Measurements from ENCODE around the gene NAALADL2.
"Not testable (repeated sequence)": the region's sequence is repeated elsewhere in the genome, so short reads cannot be mapped to it uniquely, and the experiment has no call there.

The NAALADL2 gene

GRCh38 chr3:175518459-175518858 is 659.3 kb downstream of the NAALADL2 start:
- no peaks in the 10 kb centered on the region for H3K79me1 ChIP-seq (ENCODE audit: low read length)
- H3K4me3 ChIP-seq (ENCODE audit: low read length), result no peak overlapping the region
- H3K56ac ChIP-seq (ENCODE audit: low read length), result no peak overlapping the region
- H4K8ac ChIP-seq (ENCODE audit: low read depth, low read length), result no peak overlapping the region
- H3K4me2 ChIP-seq (ENCODE audit: low read length), result no peak overlapping the region
- H2AK5ac ChIP-seq (ENCODE audit: low read length), result no peak overlapping the region
- no peak overlapping the region for H3K18ac ChIP-seq (ENCODE audit: low read length)
- no peak overlapping the region for H2BK15ac ChIP-seq (replicated peaks; ENCODE audit: low read depth)
- DNase-seq, result no peak
- no peaks in the 10 kb centered on the region for H3K27me3 ChIP-seq (ENCODE audit: insufficient read depth, low read length, poor library complexity)
- no peak overlapping the region for H3K27ac ChIP-seq (ENCODE audit: low read depth, low read length)
- H3K4me1 ChIP-seq (ENCODE audit: control insufficient read depth, low read depth, low read length), result no peaks in the 10 kb centered on the region
- H3K4ac ChIP-seq (ENCODE audit: low read depth, low read length), result no peak overlapping the region
- no peaks in the 10 kb centered on the region for H3K79me2 ChIP-seq (ENCODE audit: control insufficient read depth, insufficient read depth, low read length)
- H2BK5ac ChIP-seq (ENCODE audit: low read length), result no peak overlapping the region
- H4K5ac ChIP-seq (ENCODE audit: low read length), result no peak overlapping the region
- no peak overlapping the region for H2BK120ac ChIP-seq (ENCODE audit: low read depth, low read length)
- H3K36me3 ChIP-seq (ENCODE audit: control insufficient read depth, insufficient read depth, low read length), result no peaks in the 10 kb centered on the region
- whole genome bisulfite sequencing (ENCODE audit: extremely low coverage, insufficient coverage, low lambda C conversion rate), result no CpG with 5 or more reads among the region's 3 CpGs
- H3K23ac ChIP-seq (ENCODE audit: low read length), result no peak overlapping the region
- no peak overlapping the region for H3K9ac ChIP-seq (ENCODE audit: low read length)

- no peaks in the 10 kb centered on the region for H3K36me3 ChIP-seq (ENCODE audit: control insufficient read depth, insufficient read depth, low read length)
- H3K4ac ChIP-seq (ENCODE audit: low read depth, low read length), result no peak overlapping the region
- no peak overlapping the region for H3K4me3 ChIP-seq (ENCODE audit: low read length)
- no peak overlapping the region for H2BK15ac ChIP-seq (replicated peaks; ENCODE audit: low read depth)
- no peak overlapping the region for H4K8ac ChIP-seq (ENCODE audit: low read depth, low read length)
- H3K27me3 ChIP-seq (ENCODE audit: insufficient read depth, low read length, poor library complexity), result no peaks in the 10 kb centered on the region
- no peak overlapping the region for H3K23ac ChIP-seq (ENCODE audit: low read length)
- no peak overlapping the region for H3K27ac ChIP-seq (ENCODE audit: low read depth, low read length)
- no peak overlapping the region for H3K4me2 ChIP-seq (ENCODE audit: low read length)
- no peaks in the 10 kb centered on the region for H3K4me1 ChIP-seq (ENCODE audit: control insufficient read depth, low read depth, low read length)
- H3K79me1 ChIP-seq (ENCODE audit: low read length), result no peaks in the 10 kb centered on the region
- H2BK120ac ChIP-seq (ENCODE audit: low read depth, low read length), result no peak overlapping the region
- no CpG with 5 or more reads among the region's 3 CpGs for WGBS (ENCODE audit: extremely low coverage, insufficient coverage, low lambda C conversion rate)
- no peak overlapping the region for H2BK5ac ChIP-seq (ENCODE audit: low read length)
- no peak for DNase-seq
- no peaks in the 10 kb centered on the region for H3K79me2 ChIP-seq (ENCODE audit: control insufficient read depth, insufficient read depth, low read length)
- no peak overlapping the region for H4K5ac ChIP-seq (ENCODE audit: low read length)
- H2AK5ac ChIP-seq (ENCODE audit: low read length), result no peak overlapping the region
- no peak overlapping the region for H3K56ac ChIP-seq (ENCODE audit: low read length)
- H3K9ac ChIP-seq (ENCODE audit: low read length), result no peak overlapping the region
- no peak overlapping the region for H3K18ac ChIP-seq (ENCODE audit: low read length)
These were observed 662.3 kb downstream of the NAALADL2 start for GRCh38 chr3:175521406-175521805.

GRCh38 chr3:175526191-175526590 is 667.1 kb downstream of the NAALADL2 start:
- no peak overlapping the region for H4K8ac ChIP-seq (ENCODE audit: low read depth, low read length)
- H3K23ac ChIP-seq (ENCODE audit: low read length), result no peak overlapping the region
- no peak overlapping the region for H2AK5ac ChIP-seq (ENCODE audit: low read length)
- no peaks in the 10 kb centered on the region for H3K27me3 ChIP-seq (ENCODE audit: insufficient read depth, low read length, poor library complexity)
- H3K4me3 ChIP-seq (ENCODE audit: low read length), result no peak overlapping the region
- H3K18ac ChIP-seq (ENCODE audit: low read length), result no peak overlapping the region
- H3K4me1 ChIP-seq (ENCODE audit: control insufficient read depth, low read depth, low read length), result no peaks in the 10 kb centered on the region
- H3K36me3 ChIP-seq (ENCODE audit: control insufficient read depth, insufficient read depth, low read length), result no peaks in the 10 kb centered on the region
- no peak overlapping the region for H2BK15ac ChIP-seq (replicated peaks; ENCODE audit: low read depth)
- H2BK120ac ChIP-seq (ENCODE audit: low read depth, low read length), result no peak overlapping the region
- no peaks in the 10 kb centered on the region for H3K79me2 ChIP-seq (ENCODE audit: control insufficient read depth, insufficient read depth, low read length)
- no peak overlapping the region for H3K27ac ChIP-seq (ENCODE audit: low read depth, low read length)
- DNase-seq, result peak; percentile 6
- H4K5ac ChIP-seq (ENCODE audit: low read length), result no peak overlapping the region
- no peak overlapping the region for H3K56ac ChIP-seq (ENCODE audit: low read length)
- H3K79me1 ChIP-seq (ENCODE audit: low read length), result no peaks in the 10 kb centered on the region
- H3K9ac ChIP-seq (ENCODE audit: low read length), result no peak overlapping the region
- no peak overlapping the region for H3K4me2 ChIP-seq (ENCODE audit: low read length)
- WGBS (ENCODE audit: extremely low coverage, insufficient coverage, low lambda C conversion rate), result 100% methylated on average over 1 of the region's 2 CpGs
- H2BK5ac ChIP-seq (ENCODE audit: low read length), result no peak overlapping the region
- no peak overlapping the region for H3K4ac ChIP-seq (ENCODE audit: low read depth, low read length)

GRCh38 chr3:175526609-175527280 is 667.6 kb downstream of the NAALADL2 start:
- Histone ChIP-seq H3K27ac (ENCODE audit: low read depth, low read length) (peak overlapping the region; percentile 29), H3K79me1 (ENCODE audit: low read length) (no peaks in the 10 kb centered on the region), H4K5ac (ENCODE audit: low read length) (no peak overlapping the region), H2BK120ac (ENCODE audit: low read depth, low read length) (no peak overlapping the region), H2BK15ac (replicated peaks; ENCODE audit: low read depth) (no peak overlapping the region), H3K18ac (ENCODE audit: low read length) (peak overlapping the region; percentile 18), H3K23ac (ENCODE audit: low read length) (no peak overlapping the region), H3K27me3 (ENCODE audit: insufficient read depth, low read length, poor library complexity) (no peaks in the 10 kb centered on the region), H2AK5ac (ENCODE audit: low read length) (no peak overlapping the region), H3K4me2 (ENCODE audit: low read length) (no peak overlapping the region), H2BK5ac (ENCODE audit: low read length) (no peak overlapping the region), H3K36me3 (ENCODE audit: control insufficient read depth, insufficient read depth, low read length) (no peaks in the 10 kb centered on the region), H3K79me2 (ENCODE audit: control insufficient read depth, insufficient read depth, low read length) (no peaks in the 10 kb centered on the region), H3K4me1 (ENCODE audit: control insufficient read depth, low read depth, low read length) (no peaks in the 10 kb centered on the region), H3K4ac (ENCODE audit: low read depth, low read length) (no peak overlapping the region), H3K9ac (ENCODE audit: low read length) (no peak overlapping the region), H3K4me3 (ENCODE audit: low read length) (no peak overlapping the region), H4K8ac (ENCODE audit: low read depth, low read length) (no peak overlapping the region), H3K56ac (ENCODE audit: low read length) (no peak overlapping the region)
- WGBS (ENCODE audit: extremely low coverage, insufficient coverage, low lambda C conversion rate), result no CpG with 5 or more reads among the region's 4 CpGs
- peak; percentile 45 for DNase-seq

- not testable (repeated sequence) for H3K36me3 ChIP-seq (ENCODE audit: control insufficient read depth, insufficient read depth, low read length); H4K8ac ChIP-seq (ENCODE audit: low read depth, low read length); H3K9ac ChIP-seq (ENCODE audit: low read length); H2AK5ac ChIP-seq (ENCODE audit: low read length); H2BK5ac ChIP-seq (ENCODE audit: low read length); H3K79me1 ChIP-seq (ENCODE audit: low read length); H3K27ac ChIP-seq (ENCODE audit: low read depth, low read length); H2BK120ac ChIP-seq (ENCODE audit: low read depth, low read length); DNase-seq; H3K79me2 ChIP-seq (ENCODE audit: control insufficient read depth, insufficient read depth, low read length); H2BK15ac ChIP-seq (replicated peaks; ENCODE audit: low read depth); H3K56ac ChIP-seq (ENCODE audit: low read length); H3K23ac ChIP-seq (ENCODE audit: low read length); H3K18ac ChIP-seq (ENCODE audit: low read length); H4K5ac ChIP-seq (ENCODE audit: low read length); H3K4me2 ChIP-seq (ENCODE audit: low read length); H3K4me3 ChIP-seq (ENCODE audit: low read length); H3K4ac ChIP-seq (ENCODE audit: low read depth, low read length); H3K4me1 ChIP-seq (ENCODE audit: control insufficient read depth, low read depth, low read length); H3K27me3 ChIP-seq (ENCODE audit: insufficient read depth, low read length, poor library complexity)
- WGBS (ENCODE audit: extremely low coverage, insufficient coverage, low lambda C conversion rate), result no CpG with 5 or more reads among the region's 2 CpGs
These were observed 669.6 kb downstream of the NAALADL2 start for GRCh38 chr3:175528693-175529092.

GRCh38 chr3:175535351-175535750 is 676.2 kb downstream of the NAALADL2 start:
- Histone ChIP-seq H2AK5ac (ENCODE audit: low read length) (no peak overlapping the region), H3K36me3 (ENCODE audit: control insufficient read depth, insufficient read depth, low read length) (no peaks in the 10 kb centered on the region), H3K23ac (ENCODE audit: low read length) (no peak overlapping the region), H3K4me3 (ENCODE audit: low read length) (no peak overlapping the region), H2BK120ac (ENCODE audit: low read depth, low read length) (no peak overlapping the region), H3K9ac (ENCODE audit: low read length) (no peak overlapping the region), H2BK5ac (ENCODE audit: low read length) (no peak overlapping the region), H3K18ac (ENCODE audit: low read length) (no peak overlapping the region), H4K8ac (ENCODE audit: low read depth, low read length) (no peak overlapping the region), H3K79me1 (ENCODE audit: low read length) (no peaks in the 10 kb centered on the region), H3K56ac (ENCODE audit: low read length) (no peak overlapping the region), H3K4me1 (ENCODE audit: control insufficient read depth, low read depth, low read length) (no peaks in the 10 kb centered on the region), H3K4ac (ENCODE audit: low read depth, low read length) (no peak overlapping the region), H2BK15ac (replicated peaks; ENCODE audit: low read depth) (no peak overlapping the region), H4K5ac (ENCODE audit: low read length) (no peak overlapping the region), H3K79me2 (ENCODE audit: control insufficient read depth, insufficient read depth, low read length) (no peaks in the 10 kb centered on the region), H3K4me2 (ENCODE audit: low read length) (no peak overlapping the region), H3K27ac (ENCODE audit: low read depth, low read length) (no peak overlapping the region), H3K27me3 (ENCODE audit: insufficient read depth, low read length, poor library complexity) (no peaks in the 10 kb centered on the region)
- no CpG with 5 or more reads among the region's 2 CpGs for WGBS (ENCODE audit: extremely low coverage, insufficient coverage, low lambda C conversion rate)
- no peak for DNase-seq

Measured in mesendoderm (in vitro differentiated cells).